ENCODE measurements around the gene MED26. TPM values are rescaled to one million over a fixed set of nuclear protein-coding genes. Genes with fewer than 3 reads are reported as not detected.

Gene MED26
- total RNA-seq, 1 experiment from 2014 or later = 8.8 TPM

- no peak for DNase-seq (ENCODE audit: low read depth, low spot score)
- Histone ChIP-seq H3K27me3 (ENCODE audit: control insufficient read depth, insufficient read depth, low read length) (no peaks in the 10 kb centered on the region), H3K27ac (ENCODE audit: low read length) (no peak overlapping the region), H3K4me1 (ENCODE audit: control insufficient read depth, insufficient read depth, low read length) (peaks cover 43% of the 10 kb centered on the region), H3K36me3 (ENCODE audit: control insufficient read depth, insufficient read depth, low read length) (no peaks in the 10 kb centered on the region), H3K4me3 (ENCODE audit: low read depth in 2 of 2, low read length in 2 of 2) (no peak overlapping the region), H3K9me3 (ENCODE audit: control insufficient read depth, insufficient read depth, low read depth, low read length) (no peaks in the 10 kb centered on the region)
- ATAC-seq = no peak
- ChIA-PET POLR2A (interaction anchor here (0.6 kb wide), 1 partner anchor 65 kb away, joined by 4 read pairs; no protein-coding TSS in a partner anchor), CTCF (no interaction called here)
- in situ Hi-C loops (cut with HindIII; ENCODE audit: low pct_unique_long_range_greater_than_20kb, low sequenced_read_pairs) (no loop called here), intact Hi-C loops (cut with micrococcal nuclease; ENCODE audit: unreplicated experiment) (no loop called here)
- TF ChIP-seq REST (IDR thresholded peaks at IDR 0.05; ENCODE audit: insufficient read depth in 1 of 2, low read depth in 2 of 2, low read length in 1 of 2) = no peak
- TF ChIP-seq SIN3A (IDR thresholded peaks at IDR 0.05; ENCODE audit: borderline replicate concordance, insufficient read depth, low read depth, low read length) = no peak
- TF ChIP-seq TCF7L2 (IDR thresholded peaks at IDR 0.05; ENCODE audit: low read depth, low read length) = no peak
- TF ChIP-seq POLR2AphosphoS5 (IDR thresholded peaks at IDR 0.05; ENCODE audit: low read depth, low read length) = no peak
- TF ChIP-seq, protein P1, sequence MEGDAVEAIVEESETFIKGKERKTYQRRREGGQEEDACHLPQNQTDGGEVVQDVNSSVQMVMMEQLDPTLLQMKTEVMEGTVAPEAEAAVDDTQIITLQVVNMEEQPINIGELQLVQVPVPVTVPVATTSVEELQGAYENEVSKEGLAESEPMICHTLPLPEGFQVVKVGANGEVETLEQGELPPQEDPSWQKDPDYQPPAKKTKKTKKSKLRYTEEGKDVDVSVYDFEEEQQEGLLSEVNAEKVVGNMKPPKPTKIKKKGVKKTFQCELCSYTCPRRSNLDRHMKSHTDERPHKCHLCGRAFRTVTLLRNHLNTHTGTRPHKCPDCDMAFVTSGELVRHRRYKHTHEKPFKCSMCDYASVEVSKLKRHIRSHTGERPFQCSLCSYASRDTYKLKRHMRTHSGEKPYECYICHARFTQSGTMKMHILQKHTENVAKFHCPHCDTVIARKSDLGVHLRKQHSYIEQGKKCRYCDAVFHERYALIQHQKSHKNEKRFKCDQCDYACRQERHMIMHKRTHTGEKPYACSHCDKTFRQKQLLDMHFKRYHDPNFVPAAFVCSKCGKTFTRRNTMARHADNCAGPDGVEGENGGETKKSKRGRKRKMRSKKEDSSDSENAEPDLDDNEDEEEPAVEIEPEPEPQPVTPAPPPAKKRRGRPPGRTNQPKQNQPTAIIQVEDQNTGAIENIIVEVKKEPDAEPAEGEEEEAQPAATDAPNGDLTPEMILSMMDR (IDR thresholded peaks at IDR 0.05) = no peak
- no TSS peak for BruUV-seq (replicated peaks)
Measured at GRCh38 chr19:16582486-16583261, 45.3 kb downstream of the MED26 start.

DNA sequence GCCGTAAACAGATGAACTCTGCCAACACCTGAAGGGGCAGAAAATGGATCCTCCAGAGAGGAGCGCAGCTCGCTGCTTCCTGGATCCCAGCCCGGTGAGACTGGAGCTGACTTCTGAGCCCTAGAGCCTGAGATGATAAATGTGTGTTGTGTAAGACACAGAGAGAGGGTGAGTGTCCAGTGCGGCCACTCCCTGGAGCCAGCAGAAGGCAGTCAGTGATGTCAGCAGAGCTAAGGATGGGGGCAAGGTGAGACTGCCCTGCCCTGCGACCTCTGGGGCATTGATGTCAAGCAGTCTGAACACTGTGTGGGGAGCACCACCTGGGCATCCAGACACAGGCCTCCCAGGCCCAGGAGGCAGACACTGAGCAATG lies 46.0 kb downstream of the MED26 start:
- H3K4me1 ChIP-seq (ENCODE audit: control insufficient read depth, insufficient read depth, low read length) = peaks cover 38% of the 10 kb centered on the region
- TF ChIP-seq, protein P1 (IDR thresholded peaks at IDR 0.05) = no peak
- TF ChIP-seq SIN3A (IDR thresholded peaks at IDR 0.05; ENCODE audit: borderline replicate concordance, insufficient read depth, low read depth, low read length) = no peak
- no peak for TF ChIP-seq REST (IDR thresholded peaks at IDR 0.05; ENCODE audit: insufficient read depth in 1 of 2, low read depth in 2 of 2, low read length in 1 of 2)
- TF ChIP-seq POLR2AphosphoS5 (IDR thresholded peaks at IDR 0.05; ENCODE audit: low read depth, low read length) = no peak
- TF ChIP-seq TCF7L2 (IDR thresholded peaks at IDR 0.05; ENCODE audit: low read depth, low read length) = no peak
- no peaks in the 10 kb centered on the region for H3K27me3 ChIP-seq (ENCODE audit: control insufficient read depth, insufficient read depth, low read length)
- ChIA-PET CTCF (interaction anchor here (0.6 kb wide), 1 partner anchor 225 kb away, joined by 3 read pairs; no protein-coding TSS in a partner anchor), POLR2A (no interaction called here)
- ATAC-seq = no peak
- no peak overlapping the region; the same call in 1 of the 2 replicates for H3K27ac ChIP-seq (ENCODE audit: low read length)
- no peak overlapping the region for H3K4me3 ChIP-seq (ENCODE audit: low read depth in 2 of 2, low read length in 2 of 2)
- BruUV-seq (replicated peaks) = no TSS peak
- DNase-seq (ENCODE audit: low read depth, low spot score) = no peak
- in situ Hi-C loops (cut with HindIII; ENCODE audit: low pct_unique_long_range_greater_than_20kb, low sequenced_read_pairs) (no loop called here), intact Hi-C loops (cut with micrococcal nuclease; ENCODE audit: unreplicated experiment) (no loop called here)
- H3K9me3 ChIP-seq (ENCODE audit: control insufficient read depth, insufficient read depth, low read depth, low read length) = no peaks in the 10 kb centered on the region
- H3K36me3 ChIP-seq (ENCODE audit: control insufficient read depth, insufficient read depth, low read length) = no peaks in the 10 kb centered on the region

All from Panc1 (cell line).